GM18868 (cell line): ENCODE measurements around the gene EXOC7.
"Not testable (repeated sequence)": the region's sequence is repeated elsewhere in the genome, so short reads cannot be mapped to it uniquely, and the experiment has no call there.

Experiments
- ATAC-seq: cut with Tn5 transposase; IDR thresholded peaks from one replicate; pipeline ENCODE4 v1.9.1; 2021; ENCODE audit warnings: mild to moderate bottlenecking, moderate library complexity; ENCODE audit not compliant: unreplicated experiment

The EXOC7 gene

DNA sequence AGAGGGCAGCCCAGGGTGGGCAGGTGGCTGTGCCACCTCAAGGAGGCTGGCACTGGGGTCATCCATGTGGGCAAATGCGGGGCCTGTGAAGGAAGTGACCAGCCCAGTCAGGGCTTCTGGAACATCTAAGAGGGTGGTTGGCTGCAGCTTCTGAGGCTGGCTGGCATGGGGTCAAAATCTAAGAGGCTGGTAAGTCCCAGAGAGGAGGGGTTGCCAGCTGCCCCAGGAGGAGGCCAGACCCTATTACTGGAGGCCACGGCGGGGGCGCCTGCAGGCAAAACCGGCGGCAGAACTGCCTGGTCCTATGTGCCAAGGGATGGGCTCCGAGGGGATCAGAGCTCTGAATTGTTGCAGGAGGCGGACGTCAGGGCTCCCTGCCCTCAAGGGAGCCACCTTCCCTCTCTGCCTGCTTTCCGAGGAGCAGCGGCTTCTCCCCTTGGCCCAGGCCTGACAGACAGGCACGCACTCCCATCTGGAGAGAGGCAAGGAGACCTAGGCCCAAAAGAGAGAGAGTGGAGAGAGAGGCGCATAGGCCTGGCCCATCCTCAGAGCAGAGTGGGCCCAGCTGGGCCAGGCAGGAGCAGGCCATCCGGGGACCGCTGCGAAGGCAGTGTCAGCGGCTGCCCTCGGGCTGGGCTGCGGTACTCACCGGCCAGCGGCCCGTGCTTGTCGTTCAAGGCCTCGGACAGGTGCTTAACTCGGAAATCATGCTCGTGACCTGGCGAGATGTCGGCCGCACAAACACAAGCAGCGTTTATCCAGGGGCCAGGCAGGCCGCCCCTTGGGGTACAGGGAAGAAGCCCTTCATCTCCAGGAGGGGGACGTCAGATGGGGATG, 13.7 kb downstream of the EXOC7 start:
- no peak for ATAC-seq

DNA sequence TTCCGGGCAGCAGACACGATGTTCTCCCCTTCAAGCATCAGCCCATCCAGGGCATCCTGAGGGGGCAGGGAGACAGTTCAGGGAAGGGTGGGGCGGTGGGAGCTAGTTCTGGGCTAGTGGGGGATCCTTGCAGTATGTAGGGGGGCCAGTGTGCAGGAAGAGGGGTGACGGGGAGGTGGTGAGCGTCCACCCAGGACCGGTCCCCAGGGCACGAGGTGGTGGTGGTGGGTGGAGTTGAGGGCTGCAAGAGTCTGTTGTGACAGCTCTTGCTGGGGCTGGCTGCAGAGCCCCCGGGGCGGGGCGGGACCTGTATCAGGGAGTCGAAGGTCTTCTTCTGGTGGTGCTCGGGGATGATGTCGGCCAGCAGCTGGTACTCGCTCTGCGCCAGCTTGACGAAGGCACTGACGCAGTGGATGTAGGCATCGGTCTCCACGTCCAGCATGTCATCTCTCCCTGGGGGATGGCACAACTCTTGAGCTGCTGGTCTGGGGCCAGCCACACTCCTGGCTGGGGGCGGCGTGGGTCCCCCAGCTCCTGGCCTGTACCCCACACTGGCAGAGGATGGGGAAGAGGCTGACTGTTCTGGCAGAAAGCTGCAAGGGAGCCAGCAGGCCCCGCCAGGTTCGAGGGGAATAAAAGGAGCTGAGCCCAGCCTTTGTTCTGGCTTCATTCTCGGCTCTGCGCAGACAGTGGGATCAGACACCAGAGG, 14.6 kb downstream of the EXOC7 start:
- no peak for ATAC-seq

DNA sequence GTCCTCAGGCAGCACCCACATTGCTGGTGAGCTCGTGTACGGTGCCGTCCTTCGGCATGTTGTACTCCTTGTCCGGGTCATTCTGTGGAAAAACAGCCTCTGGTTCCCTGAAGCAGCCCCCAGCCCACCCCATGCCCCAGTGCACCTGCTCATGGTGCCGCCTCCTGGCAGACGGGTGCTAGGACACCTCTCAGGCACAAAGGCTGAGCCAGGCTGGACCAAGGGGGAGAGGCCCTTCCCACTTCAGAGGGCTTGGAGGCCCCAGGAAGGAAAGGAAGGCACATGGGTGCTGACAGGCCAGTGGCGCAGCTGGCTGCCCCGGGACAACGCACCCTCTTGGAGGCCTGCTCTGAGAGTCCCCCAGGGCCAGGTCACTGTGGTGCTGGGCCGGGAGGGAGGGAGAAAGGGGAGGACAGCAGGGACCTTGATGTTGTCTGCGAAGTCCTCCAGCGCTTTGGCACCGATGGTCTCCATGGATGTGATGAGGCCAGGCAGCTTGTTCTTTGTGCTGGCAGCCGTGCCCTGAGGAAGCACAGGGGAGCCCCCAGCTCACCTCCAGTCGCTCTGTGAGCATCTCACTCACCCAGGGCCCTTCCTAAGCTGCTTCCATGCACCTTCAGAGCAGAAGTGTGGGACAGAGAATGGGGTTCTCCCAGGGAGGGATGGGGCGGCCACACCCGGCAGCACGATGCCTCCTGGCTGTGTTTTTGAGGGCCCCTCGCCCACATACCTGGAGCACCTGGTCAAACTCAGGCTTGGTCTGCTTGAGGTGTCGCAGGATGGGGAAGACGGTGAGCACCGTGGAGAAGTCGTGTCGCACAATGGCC, 15.3 kb downstream of the EXOC7 start:
- no peak for ATAC-seq

DNA sequence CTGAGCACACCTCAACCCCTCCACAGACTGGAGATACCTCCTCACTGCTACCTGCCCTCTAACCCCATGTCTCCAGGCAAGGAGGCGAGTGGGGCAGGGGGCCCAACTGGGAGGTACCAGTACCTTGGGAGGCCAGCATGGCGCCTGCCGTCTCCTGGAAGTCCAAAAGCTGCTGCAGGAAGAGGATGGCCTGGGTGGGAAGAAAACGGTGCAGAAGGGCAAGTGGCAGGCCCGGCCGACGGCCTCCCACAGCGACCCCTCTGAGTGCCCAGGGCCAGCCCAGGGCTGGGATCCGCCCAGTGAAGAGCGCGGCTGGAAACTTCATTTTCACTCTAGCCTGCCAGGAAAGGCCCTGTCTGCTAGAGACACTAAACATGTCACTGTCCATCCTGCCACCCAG, 16.1 kb downstream of the EXOC7 start:
- no peak for ATAC-seq

DNA sequence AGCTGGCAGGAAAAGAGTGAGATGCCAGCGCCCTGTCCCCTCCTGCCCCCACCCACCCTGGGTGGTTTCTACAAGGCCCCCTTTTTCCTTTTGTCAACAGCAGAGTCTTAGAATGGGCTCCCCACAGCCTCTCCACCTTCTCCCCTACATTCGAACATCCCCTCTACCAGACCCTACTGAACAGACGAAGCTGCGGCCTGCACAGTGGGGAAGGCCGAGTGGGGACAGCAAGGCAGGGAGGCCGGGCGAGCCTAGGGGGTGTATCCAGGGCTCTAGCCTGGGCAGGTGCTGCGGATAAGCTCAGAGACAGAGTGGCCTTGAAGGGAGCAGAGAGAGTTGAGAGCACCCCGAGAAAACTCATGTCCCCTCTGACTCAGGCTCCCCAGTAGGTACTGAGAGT, 17.2 kb downstream of the EXOC7 start:
- no peak for ATAC-seq

DNA sequence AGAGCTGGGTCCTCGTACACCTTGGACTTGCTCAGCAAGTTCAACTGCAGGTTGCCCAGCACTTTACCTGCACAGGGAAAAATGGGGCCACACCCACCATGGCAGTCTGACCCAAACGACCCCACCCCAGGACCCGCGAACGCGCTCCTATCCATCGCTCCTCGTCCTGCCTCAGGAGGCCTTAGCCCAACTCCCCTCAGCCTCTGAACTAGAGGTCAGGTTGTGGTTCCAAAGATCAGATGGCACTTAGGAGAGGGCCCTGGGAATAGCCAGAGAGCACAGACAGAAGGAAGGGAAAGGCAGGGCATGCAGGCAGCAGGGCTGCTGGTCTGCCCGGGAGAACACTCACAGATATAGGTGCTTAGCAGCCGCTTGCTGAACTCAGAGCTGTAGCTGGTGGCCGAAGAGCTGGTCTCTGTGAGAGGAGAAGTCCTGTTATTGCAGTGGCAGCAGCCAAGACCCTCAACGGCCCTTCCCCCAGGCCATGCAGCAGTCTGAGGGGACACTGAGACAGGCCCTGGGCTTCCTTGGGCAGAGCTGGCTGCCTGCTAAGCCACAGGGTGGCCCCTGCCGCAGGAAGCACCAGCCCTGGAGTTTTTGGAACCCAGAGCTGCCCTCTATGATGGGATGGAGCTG, 17.7 kb downstream of the EXOC7 start:
- no peak for ATAC-seq

DNA sequence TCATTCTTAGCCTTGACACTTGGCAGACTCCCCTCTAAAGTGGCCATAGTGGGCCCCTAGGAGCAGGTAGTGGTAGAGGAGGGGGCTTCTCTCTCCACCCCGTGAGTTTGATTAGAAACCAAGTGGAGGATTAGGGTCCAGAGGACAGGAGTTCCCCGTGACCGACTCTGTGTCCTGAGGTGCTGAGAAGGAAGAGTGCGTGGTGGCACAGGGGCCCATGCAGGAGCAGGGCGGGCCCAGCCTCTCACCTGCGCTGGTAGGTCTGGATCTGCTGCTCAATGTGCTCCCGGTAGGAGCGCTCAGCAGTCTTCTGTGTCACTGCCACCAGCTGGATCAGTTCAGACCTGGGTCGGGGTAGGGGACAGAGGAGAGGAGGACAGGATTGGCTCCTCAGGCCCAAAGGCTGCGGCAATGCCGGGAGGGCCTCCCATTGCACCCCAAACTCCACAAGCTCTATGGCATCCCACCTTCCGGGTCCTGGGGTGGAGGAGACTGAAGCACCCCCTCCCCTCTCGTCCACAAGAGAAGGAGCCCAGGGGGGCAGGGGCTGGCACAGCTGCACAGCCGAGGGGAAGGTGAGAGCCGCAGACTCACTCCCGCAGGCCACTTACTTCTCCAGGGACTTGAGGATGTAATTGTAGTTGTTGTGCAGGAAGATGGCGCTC, 18.4 kb downstream of the EXOC7 start:
- ATAC-seq: no peak

DNA sequence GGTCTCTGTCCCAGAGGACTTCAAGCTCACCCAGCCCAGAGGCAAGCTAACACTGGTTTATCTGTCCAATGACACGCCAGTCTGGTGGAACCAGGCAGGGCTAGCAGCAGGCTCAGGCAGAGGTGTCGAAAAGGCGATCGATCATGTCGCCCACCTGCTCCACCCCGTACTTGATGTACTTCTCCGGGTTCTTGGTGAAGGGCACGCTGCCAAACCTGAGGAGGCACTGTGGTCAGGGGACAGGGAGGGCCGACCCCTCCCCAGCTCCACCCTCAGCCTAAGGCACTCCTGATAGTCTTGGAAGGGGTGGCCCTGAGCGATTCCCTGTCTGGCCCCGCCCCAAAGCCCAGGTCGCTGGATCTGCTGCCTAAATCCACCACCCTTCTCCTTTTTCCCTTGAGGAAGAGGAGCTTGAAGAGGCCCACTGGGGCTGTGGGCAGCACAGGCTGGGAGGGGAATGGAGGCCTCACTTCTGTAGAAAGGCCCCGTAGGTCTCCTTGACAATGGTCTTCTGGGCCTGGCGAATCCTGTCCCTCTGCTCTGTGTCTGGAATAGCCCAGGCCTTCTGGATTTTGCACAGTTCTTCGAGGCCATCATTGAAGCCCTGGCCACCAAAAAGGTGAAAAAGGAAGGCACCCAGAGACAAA, 19.9 kb downstream of the EXOC7 start:
- no peak for ATAC-seq

DNA sequence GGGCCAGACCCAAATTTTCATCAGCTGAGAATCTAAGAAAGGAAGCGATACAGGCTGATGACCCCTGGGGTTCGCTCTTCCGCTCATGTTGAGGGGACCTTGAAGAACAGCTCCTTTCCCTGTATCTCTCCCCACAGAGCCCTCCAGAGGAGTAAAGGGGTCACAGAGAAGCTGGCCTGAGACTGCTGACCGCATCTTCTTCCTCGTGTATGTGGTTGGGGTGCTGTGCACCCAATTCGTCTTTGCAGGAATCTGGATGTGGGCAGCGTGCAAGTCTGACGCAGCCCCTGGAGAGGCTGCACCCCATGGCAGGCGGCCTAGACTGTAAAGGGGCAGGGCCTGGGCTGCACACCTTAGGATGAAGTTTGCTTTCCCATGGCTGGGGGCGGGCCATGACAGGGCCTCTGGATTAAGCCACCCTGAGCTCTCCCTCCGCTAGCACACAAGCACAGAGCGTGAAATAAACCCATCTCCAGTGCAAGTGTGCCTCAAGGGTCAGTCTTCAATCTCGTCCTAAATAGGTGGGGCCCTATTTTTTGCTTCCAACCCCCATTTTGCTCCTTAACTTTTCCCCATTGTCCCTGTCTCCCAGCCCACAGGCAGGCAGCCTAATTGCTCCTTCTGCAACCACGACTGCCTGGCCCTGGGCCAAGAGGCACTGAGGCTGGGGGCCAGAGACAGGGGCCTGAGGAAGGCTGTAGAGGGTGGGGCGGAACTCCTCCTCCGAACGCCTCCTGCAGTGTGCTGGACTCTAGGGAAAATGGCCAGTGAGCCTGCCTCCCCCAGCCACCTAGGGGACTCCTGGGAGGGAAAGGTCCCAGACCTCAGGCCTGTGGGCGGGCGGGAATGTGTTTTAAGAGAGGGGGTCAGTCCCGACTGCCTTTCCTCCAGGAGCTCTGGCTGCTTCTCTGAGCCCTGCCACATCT, 21.0 kb downstream of the EXOC7 start:
- ATAC-seq: no peak

DNA sequence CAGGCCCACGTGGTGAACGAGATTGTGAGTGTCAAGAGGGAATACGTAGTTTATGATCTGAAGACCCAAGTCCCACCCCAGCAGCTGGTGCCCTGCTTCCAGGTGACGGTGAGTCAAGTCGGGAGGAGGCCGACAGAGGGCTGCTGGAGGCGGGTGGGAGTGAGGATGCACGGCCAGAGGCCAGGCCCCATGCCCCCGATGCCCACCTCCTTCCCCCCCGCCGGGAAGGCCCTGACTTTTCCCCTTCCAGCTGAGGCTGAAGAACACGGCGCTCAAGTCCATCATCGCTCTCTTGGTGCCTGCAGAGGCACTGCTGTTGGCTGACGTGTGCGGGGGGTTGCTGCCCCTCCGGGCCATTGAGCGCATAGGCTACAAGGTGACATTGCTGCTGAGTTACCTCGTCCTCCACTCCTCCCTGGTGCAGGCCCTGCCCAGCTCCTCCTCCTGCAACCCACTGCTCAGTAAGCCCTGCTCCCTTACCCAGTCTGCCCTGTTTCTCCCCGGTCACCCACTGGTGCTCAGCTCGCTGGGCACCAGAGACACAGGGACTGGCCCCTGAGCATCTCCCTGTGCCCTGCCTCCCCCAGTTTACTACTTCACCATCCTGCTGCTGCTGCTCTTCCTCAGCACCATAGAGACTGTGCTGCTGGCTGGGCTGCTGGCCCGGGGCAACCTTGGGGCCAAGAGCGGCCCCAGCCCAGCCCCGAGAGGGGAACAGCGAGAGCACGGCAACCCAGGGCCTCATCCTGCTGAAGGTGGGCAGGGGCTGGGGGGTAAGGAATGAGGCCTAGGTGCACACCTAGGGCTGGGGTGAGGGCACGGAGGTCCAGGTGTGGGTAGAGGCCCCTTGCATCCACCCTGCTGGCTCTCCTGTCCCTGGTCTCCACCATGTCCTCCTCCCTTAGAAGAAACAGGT, 22.0 kb downstream of the EXOC7 start:
- ATAC-seq: no peak

DNA sequence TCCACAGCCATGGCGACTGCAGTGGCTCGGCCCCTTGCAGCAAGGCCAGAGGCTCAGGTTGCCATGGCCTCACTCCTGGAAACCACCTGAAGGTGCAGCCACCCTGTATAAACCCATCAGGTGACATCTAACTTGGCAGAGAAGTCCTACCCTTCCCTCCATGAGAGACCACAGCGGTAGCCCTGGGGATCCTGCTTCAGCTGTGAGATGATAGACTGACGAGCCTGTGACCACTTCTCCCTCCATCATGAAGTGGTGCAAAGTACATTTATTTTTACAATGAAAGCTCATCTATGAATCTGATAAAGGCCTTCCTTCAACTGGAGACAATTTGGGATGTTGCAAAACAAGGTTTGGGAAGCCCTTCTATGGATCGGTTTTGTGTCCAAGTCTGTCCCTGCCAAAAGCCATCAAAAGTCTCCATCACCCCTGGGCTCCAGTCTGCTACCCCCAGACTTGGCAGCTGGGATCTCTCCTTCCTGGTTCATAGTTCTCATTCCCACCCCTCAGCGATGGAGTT, 22.8 kb downstream of the EXOC7 start:
- no peak for ATAC-seq

DNA sequence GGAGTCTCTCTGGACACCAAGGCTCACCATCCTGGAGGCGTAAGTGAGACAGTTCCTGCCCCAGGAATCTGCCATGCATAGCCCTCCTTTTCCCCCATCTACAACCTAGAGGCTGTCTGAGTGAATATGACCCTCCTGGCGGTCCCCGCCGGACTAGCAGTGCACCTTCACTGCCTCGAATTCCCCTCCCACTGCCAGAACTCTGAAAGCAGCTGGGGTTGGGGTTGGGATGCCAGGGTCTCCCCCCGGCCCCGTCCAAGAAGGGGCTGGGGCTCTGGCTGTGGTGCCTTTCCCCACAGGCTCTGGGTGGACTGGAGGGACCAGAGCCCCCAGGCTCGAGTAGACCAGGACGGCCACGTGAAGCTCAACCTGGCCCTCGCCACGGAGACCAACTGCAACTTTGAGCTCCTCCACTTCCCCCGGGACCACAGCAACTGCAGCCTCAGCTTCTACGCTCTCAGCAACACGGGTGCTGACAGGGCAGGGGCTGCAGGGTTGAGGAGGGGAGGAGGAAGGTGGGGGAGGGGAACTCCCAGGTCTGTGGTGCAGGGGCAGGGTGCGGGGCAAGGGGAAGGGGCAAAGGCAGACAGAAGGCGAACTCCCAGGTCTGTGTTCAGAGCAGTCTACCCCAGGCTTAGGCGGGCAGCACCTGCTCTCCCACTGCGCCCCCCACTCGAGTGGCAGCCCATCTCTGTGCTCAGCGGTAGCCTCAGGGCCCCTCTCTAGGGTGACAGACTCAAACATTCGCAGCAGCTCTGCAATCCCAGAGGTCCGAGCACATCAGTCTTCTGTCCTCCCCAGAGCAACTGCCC, 23.4 kb downstream of the EXOC7 start:
- ATAC-seq: no peak

DNA sequence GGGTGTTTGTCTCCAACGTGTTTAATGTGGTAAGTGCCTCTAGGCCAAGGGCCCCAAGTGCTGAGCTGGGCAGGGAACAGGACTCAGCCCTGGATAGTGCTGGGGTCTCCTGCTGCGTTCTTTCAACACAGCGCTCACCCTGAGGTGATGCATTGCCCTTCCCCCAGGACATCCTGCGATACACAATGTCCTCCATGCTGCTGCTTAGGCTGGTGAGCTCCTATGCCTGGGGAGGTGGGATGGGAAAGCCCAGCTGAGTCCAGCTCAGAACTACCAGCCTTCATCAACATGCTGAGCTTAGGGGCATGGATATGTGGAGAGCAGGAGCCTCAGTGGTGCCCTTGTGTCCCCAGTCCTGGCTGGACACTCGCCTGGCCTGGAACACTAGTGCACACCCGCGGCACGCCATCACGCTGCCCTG, 24.0 kb downstream of the EXOC7 start:
- ATAC-seq: no peak

DNA sequence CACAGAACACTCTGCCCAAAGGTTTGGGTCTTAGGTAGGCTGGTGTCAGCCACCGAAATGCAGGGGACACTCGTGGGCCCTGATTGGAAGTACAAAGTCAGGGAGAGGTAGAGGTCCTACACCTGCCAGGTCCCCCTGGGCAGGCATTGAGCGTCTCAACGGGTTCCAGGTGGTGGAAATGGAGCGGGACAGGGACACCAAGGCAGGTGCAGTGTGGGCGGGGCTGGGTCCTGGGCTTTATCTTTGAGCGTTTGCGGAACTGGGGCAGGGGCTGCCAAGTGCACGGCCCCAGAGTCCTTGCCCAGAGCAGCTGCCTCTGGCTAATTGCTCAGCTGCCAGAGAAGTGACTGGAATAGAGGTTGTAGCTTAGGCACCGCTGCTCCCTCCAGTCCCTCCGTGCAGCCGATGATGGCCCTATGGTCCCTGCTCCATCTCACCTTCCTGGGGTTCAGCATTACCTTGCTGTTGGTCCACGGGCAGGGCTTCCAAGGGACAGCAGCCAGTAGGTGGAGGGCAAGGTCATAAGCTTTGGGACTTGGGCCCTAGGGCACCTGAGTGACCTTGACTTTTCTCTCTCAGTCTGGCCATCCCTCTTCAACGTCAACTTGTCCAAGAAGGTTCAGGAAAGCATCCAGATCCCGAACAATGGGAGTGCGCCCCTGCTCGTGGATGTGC, 24.6 kb downstream of the EXOC7 start, which contains the start of gene ZACN:
Gene ZACN, plus strand, starts transcription at position 323 of the 675 bp plus-strand sequence. Its CDS starts 83 bp downstream, at position 406.
- no peak for ATAC-seq

DNA sequence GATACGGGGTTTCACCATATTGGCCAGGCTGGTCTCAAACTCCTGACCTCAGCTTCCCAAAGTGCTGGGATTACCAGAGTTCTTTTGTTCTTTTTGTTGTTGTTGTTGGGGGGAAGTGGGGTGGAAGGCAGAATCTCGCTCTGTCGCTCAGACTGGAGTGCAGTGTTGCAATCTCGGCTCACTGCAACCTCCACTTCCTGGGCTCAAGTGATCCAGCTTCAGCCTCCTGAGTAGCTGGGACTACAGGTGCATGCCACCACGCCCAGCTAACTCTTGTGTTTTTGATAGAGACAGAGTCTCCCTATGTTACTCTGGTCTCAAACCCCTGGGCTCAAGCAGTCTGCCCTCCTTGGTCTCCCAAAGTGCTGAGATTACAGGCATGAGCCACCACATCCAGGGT, 25.2 kb downstream of the EXOC7 start:
- not testable (repeated sequence) for ATAC-seq

DNA sequence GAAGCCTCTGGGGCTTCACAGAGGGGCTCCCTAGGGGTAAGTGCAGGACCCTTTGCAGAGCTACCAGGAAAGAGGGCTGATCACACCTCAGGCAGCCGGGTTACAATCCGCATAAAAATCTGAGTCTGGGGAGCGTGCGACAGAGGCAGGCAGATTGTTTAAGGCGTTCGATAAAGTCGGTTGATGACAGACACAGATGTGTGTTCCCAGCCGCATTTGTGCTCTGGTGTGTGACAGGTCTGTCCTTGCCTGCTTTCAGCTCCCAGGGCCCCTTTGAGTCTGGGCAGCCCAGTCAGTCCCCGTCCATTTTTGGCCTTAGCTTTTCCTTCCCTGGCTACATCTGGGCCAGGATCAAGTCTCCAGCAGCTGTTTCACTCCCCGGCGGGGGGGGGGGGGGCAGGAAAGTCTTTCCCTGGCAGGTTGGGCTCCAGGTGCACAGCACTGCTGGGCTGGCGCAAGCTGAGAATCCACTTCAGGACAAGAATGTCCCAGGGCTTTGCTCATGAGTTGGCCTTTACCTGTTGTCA, 25.9 kb downstream of the EXOC7 start:
- no peak for ATAC-seq
